SK-N-SH treated with all-trans-retinoic acid at 6 μM for 48 hours (cell line): ENCODE data around the gene AP2A2.
A peak's percentile ranks its signal among the peaks of the same experiment; 100 is the strongest.

Source experiments
- ATAC-seq: fragments of 200-7000 bp; cut with Tn5 transposase; 3 replicates; pipeline ENCODE4 v1.9.1; 2020; ENCODE audit warnings: mild to moderate bottlenecking, moderate library complexity
- ARNTL ChIP-seq: fragments of 450-650 bp; formaldehyde crosslinking; IDR thresholded peaks from 2 replicates; pipeline ENCODE4 v1.5.0; 2020; ENCODE audit warnings: low read depth, mild to moderate bottlenecking, moderate library complexity, borderline replicate concordance
- BACH2 ChIP-seq: fragments of 250-450 bp; sonication (Bioruptor Pico); IDR thresholded peaks from 2 replicates; pipeline ENCODE4 v1.9.0; 2021; ENCODE audit warnings: mild to moderate bottlenecking, borderline replicate concordance
- CREB5 ChIP-seq: fragments of 250-450 bp; sonication (Bioruptor Pico); IDR thresholded peaks from 2 replicates; pipeline ENCODE4 v1.5.1; 2020; ENCODE audit warnings: low read depth, mild to moderate bottlenecking, moderate library complexity
- CSDC2 ChIP-seq: fragments of 250-450 bp; sonication (Bioruptor Pico); IDR thresholded peaks from 2 replicates; pipeline ENCODE4 v1.5.0; 2020; ENCODE audit warnings: mild to moderate bottlenecking, moderate library complexity
- CSRNP3 ChIP-seq: fragments of 250-450 bp; sonication (Bioruptor Pico); IDR thresholded peaks from 2 replicates; pipeline ENCODE4 v1.5.1; 2021; ENCODE audit warnings: mild to moderate bottlenecking, moderate library complexity
- ESRRG ChIP-seq: fragments of 250-450 bp; sonication (Bioruptor Pico); IDR thresholded peaks from 2 replicates; pipeline ENCODE4 v1.6.1; 2021; ENCODE audit warnings: mild to moderate bottlenecking
- GLIS3 ChIP-seq: fragments of 250-450 bp; sonication (Bioruptor Pico); IDR thresholded peaks from 2 replicates; pipeline ENCODE4 v1.5.0; 2020; ENCODE audit warnings: mild to moderate bottlenecking, moderate library complexity
- ISL1 ChIP-seq: fragments of 250-450 bp; sonication (Bioruptor Pico); IDR thresholded peaks from 2 replicates; pipeline ENCODE4 v2.1.2; 2022; ENCODE audit warnings: mild to moderate bottlenecking, moderate library complexity
- OSR1 ChIP-seq: fragments of 250-450 bp; sonication (Bioruptor Pico); IDR thresholded peaks from 2 replicates; pipeline ENCODE4 v1.8.0; 2022; ENCODE audit warnings: moderate library complexity, mild to moderate bottlenecking, inconsistent platforms
- PATZ1 ChIP-seq: fragments of 250-450 bp; sonication (Bioruptor Pico); IDR thresholded peaks from 2 replicates; pipeline ENCODE4 v1.8.0; 2020; ENCODE audit warnings: mild to moderate bottlenecking, moderate library complexity, borderline replicate concordance
- PPARA ChIP-seq: fragments of 250-450 bp; sonication (Bioruptor Pico); IDR thresholded peaks from 2 replicates; pipeline ENCODE4 v1.5.0; 2020; ENCODE audit warnings: mild to moderate bottlenecking, borderline replicate concordance
- RARB ChIP-seq: fragments of 250-450 bp; sonication (Bioruptor Pico); IDR thresholded peaks from 2 replicates; pipeline ENCODE4 v1.8.0; 2021; ENCODE audit warnings: mild to moderate bottlenecking, moderate library complexity
- SNAI2 ChIP-seq: fragments of 250-450 bp; sonication (Bioruptor Pico); IDR thresholded peaks from 2 replicates; pipeline ENCODE4 v1.5.0; 2020; ENCODE audit warnings: mild to moderate bottlenecking, moderate library complexity
- TOX ChIP-seq: fragments of 250-450 bp; sonication (Bioruptor Pico); IDR thresholded peaks from 2 replicates; pipeline ENCODE4 v1.8.0; 2021; ENCODE audit warnings: mild to moderate bottlenecking, moderate library complexity, borderline replicate concordance
- ZC3H10 ChIP-seq: fragments of 250-450 bp; sonication (Bioruptor Pico); IDR thresholded peaks from 2 replicates; pipeline ENCODE4 v1.5.1; 2021; ENCODE audit warnings: mild to moderate bottlenecking, moderate library complexity
- ZFP3 ChIP-seq: fragments of 250-450 bp; sonication (Bioruptor Pico); IDR thresholded peaks from 2 replicates; pipeline ENCODE4 v1.5.0; 2020; ENCODE audit warnings: mild to moderate bottlenecking, moderate library complexity
- ZNF565 ChIP-seq: fragments of 450-650 bp; formaldehyde crosslinking; conservative IDR thresholded peaks from 2 replicates; pipeline ENCODE4 v1.5.0; 2020; ENCODE audit warnings: low read depth, mild to moderate bottlenecking, moderate library complexity
- ZNF8 ChIP-seq: fragments of 450-650 bp; formaldehyde crosslinking; IDR thresholded peaks from 2 replicates; pipeline ENCODE4 v1.5.0; 2020; ENCODE audit warnings: mild to moderate bottlenecking, moderate library complexity
- TF ChIP-seq, protein P1 (sequence below): fragments of 250-450 bp; sonication (Bioruptor Pico); IDR thresholded peaks from 2 replicates; pipeline ENCODE4 v1.8.0; 2021; ENCODE audit warnings: low read depth, mild to moderate bottlenecking, moderate library complexity, borderline replicate concordance
- TF ChIP-seq, protein P2 (sequence below): fragments of 250-450 bp; sonication (Bioruptor Pico); IDR thresholded peaks from 2 replicates; pipeline ENCODE4 v1.5.0; 2020; ENCODE audit warnings: mild to moderate bottlenecking, moderate library complexity

The AP2A2 gene

DNA sequence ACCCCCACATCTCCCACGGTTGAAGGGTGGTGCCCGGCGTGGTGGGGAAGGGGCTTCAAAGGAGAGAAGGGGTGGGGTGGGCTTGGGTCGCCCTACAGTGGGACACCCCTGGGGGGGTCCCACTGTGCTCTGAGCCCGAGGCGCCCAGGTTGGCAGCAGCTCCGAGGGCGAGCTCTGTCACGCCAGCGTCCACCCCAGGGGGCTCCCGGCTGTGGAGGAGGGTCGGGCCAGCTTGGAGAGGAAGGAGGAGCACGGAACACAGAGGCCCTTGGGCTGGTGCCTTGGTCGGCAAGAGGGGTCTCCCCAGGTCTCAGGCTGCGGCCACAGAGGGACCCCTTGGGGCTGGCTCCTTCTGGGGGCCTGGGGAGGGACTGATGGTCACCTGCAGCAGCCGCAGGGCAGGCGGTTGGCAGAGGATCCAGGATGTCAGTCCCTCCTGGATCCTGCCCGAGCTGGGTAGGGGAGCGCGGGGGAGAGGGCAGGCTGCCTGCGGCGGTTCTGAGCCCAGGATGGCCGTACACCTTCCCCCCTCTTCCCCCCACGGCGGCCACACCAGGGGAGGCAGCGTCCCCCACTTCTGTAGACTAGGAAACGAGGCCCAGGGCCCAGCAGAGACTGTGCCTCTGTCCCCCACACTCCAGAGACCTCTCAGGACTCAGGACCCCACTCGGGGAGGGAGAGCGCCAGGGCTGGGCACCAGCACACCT lies 110.1 kb downstream of the AP2A2 start (continued):
- no peak for TF ChIP-seq RARB
- TF ChIP-seq, all 23 proteins: peak for 0

DNA sequence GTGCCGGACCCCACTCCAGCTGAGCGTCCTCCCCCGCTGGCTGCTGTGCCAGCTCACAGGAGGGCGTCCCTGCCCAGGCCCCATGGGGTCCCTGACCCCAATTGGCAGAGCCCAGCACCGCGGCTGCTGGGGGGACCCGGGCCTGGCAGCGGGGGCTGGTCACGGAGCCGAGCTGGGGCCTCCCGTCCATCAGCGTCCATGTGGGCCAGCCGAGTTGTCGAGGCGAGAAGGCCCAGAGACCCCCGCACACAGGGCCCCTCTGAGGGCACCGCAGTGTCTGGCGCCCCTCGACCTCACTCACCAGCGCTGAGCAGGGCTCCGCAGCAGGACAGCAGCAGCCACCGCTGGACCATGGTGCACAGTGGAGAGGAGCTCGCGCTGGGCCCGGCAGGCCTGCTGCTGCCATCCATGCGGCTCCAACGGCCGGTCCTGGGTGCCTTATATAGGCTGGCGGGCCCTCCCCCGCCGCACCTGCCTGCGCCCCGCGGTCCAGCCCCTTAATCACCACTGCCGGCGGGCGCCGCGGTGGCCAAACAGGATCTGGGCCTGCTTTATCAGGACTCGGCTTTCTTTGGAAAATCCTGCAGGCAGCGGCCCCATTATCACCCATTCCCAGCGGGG lies 110.7 kb downstream of the AP2A2 start, which contains the start of gene MUC6:
Gene MUC6, minus strand, starts transcription at position 416 of the 621 bp plus-strand sequence. Its CDS starts 63 bp downstream, at position 353.
- TF ChIP-seq PATZ1 (CRISPR knock-in tag), result no peak
- TF ChIP-seq, protein P1, sequence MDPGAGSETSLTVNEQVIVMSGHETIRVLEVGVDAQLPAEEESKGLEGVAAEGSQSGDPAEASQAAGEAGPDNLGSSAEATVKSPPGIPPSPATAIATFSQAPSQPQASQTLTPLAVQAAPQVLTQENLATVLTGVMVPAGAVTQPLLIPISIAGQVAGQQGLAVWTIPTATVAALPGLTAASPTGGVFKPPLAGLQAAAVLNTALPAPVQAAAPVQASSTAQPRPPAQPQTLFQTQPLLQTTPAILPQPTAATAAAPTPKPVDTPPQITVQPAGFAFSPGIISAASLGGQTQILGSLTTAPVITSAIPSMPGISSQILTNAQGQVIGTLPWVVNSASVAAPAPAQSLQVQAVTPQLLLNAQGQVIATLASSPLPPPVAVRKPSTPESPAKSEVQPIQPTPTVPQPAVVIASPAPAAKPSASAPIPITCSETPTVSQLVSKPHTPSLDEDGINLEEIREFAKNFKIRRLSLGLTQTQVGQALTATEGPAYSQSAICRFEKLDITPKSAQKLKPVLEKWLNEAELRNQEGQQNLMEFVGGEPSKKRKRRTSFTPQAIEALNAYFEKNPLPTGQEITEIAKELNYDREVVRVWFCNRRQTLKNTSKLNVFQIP (CRISPR knock-in tag), result no peak
- TF ChIP-seq ESRRG (CRISPR knock-in tag), result no peak
- TF ChIP-seq, all 23 proteins: peak for 0
- peak; percentile 23; the same call in 2 of the 3 replicates for ATAC-seq

- no peak for TF ChIP-seq TOX (CRISPR knock-in tag)
- no peak for TF ChIP-seq GLIS3 (CRISPR knock-in tag)
- no peak for TF ChIP-seq ESRRG (CRISPR knock-in tag)
- TF ChIP-seq ZNF565 (CRISPR knock-in tag), result no peak
- no peak for TF ChIP-seq BACH2 (CRISPR knock-in tag)
- no peak for TF ChIP-seq ZC3H10 (CRISPR knock-in tag)
- TF ChIP-seq RARB, result no peak
- TF ChIP-seq ZNF8 (CRISPR knock-in tag), result no peak
- TF ChIP-seq ARNTL (CRISPR knock-in tag), result no peak
- no peak for TF ChIP-seq PPARA (CRISPR knock-in tag)
- TF ChIP-seq ISL1 (CRISPR knock-in tag), result no peak
- no peak for TF ChIP-seq ZFP3 (CRISPR knock-in tag)
- TF ChIP-seq SNAI2 (CRISPR knock-in tag), result no peak
- no peak for TF ChIP-seq OSR1 (CRISPR knock-in tag)
- TF ChIP-seq, protein P2, sequence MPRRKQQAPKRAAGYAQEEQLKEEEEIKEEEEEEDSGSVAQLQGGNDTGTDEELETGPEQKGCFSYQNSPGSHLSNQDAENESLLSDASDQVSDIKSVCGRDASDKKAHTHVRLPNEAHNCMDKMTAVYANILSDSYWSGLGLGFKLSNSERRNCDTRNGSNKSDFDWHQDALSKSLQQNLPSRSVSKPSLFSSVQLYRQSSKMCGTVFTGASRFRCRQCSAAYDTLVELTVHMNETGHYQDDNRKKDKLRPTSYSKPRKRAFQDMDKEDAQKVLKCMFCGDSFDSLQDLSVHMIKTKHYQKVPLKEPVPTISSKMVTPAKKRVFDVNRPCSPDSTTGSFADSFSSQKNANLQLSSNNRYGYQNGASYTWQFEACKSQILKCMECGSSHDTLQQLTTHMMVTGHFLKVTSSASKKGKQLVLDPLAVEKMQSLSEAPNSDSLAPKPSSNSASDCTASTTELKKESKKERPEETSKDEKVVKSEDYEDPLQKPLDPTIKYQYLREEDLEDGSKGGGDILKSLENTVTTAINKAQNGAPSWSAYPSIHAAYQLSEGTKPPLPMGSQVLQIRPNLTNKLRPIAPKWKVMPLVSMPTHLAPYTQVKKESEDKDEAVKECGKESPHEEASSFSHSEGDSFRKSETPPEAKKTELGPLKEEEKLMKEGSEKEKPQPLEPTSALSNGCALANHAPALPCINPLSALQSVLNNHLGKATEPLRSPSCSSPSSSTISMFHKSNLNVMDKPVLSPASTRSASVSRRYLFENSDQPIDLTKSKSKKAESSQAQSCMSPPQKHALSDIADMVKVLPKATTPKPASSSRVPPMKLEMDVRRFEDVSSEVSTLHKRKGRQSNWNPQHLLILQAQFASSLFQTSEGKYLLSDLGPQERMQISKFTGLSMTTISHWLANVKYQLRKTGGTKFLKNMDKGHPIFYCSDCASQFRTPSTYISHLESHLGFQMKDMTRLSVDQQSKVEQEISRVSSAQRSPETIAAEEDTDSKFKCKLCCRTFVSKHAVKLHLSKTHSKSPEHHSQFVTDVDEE (CRISPR knock-in tag), result no peak
- TF ChIP-seq CSRNP3 (CRISPR knock-in tag), result no peak
- no peak for TF ChIP-seq CREB5 (CRISPR knock-in tag)
- no peak for TF ChIP-seq CSDC2 (CRISPR knock-in tag)
- no peak for TF ChIP-seq PATZ1 (CRISPR knock-in tag)
- no peak for ATAC-seq
Measured at GRCh38 chr11:1036931-1037330, 111.3 kb downstream of the AP2A2 start.
